Endothelial cell of umbilical vein (primary cell): ENCODE results near the gene UIMC1. TPM values are rescaled to one million over a fixed set of nuclear protein-coding genes. Genes with fewer than 3 reads are reported as not detected.

Source experiments
- BruUV-seq: library from RNA; stranded (reverse); fragments of 400-500 nt; replicated peaks from 2 replicates; lab custom pipeline; 2021; lab: Mats Ljungman, UMichigan
- CTCF ChIA-PET: fragments of 300-600, 350-600 bp; sonication (Branson Sonifier 250); formaldehyde crosslinking; loops from one replicate; lab custom pipeline; 2021; ENCODE audit warnings: antibody characterized with exemption, inconsistent platforms; lab: Charles Lee
- POLR2A ChIA-PET: fragments of 300-600, 350-600 bp; sonication (Branson Sonifier 250); formaldehyde crosslinking; loops from one replicate; lab custom pipeline; 2021; ENCODE audit warnings: antibody characterized with exemption, inconsistent platforms; lab: Charles Lee
- DNase-seq: peaks from one replicate; pipeline ENCODE4 v3.0.0-alpha.2; 2011; ENCODE audit warnings: low read depth, low spot score
- FAIRE-seq: peaks from 2 replicates; lab custom pipeline; 2011; peaks lifted over from hg19 to GRCh38; lab: Jason Lieb, UNC
- H2AFZ ChIP-seq: 2 replicates; pipeline ENCODE4 v1.6.0; 2012; ENCODE audit warnings: low read depth, low read length, control low read depth, inconsistent platforms
- H3K27ac ChIP-seq: 2 replicates; pipeline ENCODE4 v1.5.1; 2011; ENCODE audit warnings: low read depth, mild to moderate bottlenecking, control low read depth, low read length, moderate library complexity; ENCODE audit not compliant: insufficient read depth
- H3K27me3 ChIP-seq, 2 experiments: 2 replicates each; pipeline versions ENCODE4 v1.6.0 to v1.6.1; 2011; ENCODE audit warnings: low read length in 2 of 2, mixed read lengths in 1 of 2; ENCODE audit not compliant: control insufficient read depth in 2 of 2, insufficient read depth in 2 of 2
- H3K36me3 ChIP-seq, 2 experiments: 2 replicates in 1 of 2; 3 replicates in 1 of 2; pipeline ENCODE4 v1.5.1; 2011; ENCODE audit warnings: low read length in 2 of 2, mild to moderate bottlenecking in 1 of 2, moderate library complexity in 1 of 2; ENCODE audit not compliant: control insufficient read depth in 2 of 2, insufficient read depth in 2 of 2; ENCODE audit errors: extremely low read depth in 1 of 2
- H3K4me1 ChIP-seq: 3 replicates; pipeline ENCODE4 v1.5.1; 2011; ENCODE audit warnings: mild to moderate bottlenecking, low read length; ENCODE audit not compliant: control insufficient read depth, insufficient read depth; ENCODE audit errors: extremely low read depth
- H3K4me2 ChIP-seq: 2 replicates; pipeline ENCODE4 v1.6.1; 2011; ENCODE audit warnings: low read length, control low read depth, mixed read lengths; ENCODE audit not compliant: insufficient read depth
- H3K4me3 ChIP-seq, 3 experiments: fragments of 200-600 bp in 1 of 3; sonication (generic), shearing (Covaris generic) in 1 of 3; replicated peaks in 1 of 3; 2 replicates each; pipeline ENCODE4 v1.5.1; 2011 to 2016; ENCODE audit warnings: control low read depth in 3 of 3, low read length in 3 of 3, mild to moderate bottlenecking in 2 of 3, inconsistent platforms in 1 of 3, low read depth in 1 of 3, moderate library complexity in 1 of 3; ENCODE audit not compliant: insufficient read depth in 1 of 3
- H3K79me2 ChIP-seq: 2 replicates; pipeline ENCODE4 v1.6.0; 2012; ENCODE audit warnings: low read length, inconsistent platforms; ENCODE audit not compliant: control insufficient read depth, insufficient read depth
- H3K9ac ChIP-seq: replicated peaks from 2 replicates; pipeline ENCODE3; 2011; ENCODE audit warnings: low read length, control low read depth; ENCODE audit not compliant: insufficient read depth; ENCODE audit errors: extremely low read depth
- H3K9me1 ChIP-seq: replicated peaks from 3 replicates; pipeline ENCODE4 v1.6.0; 2011; ENCODE audit warnings: mild to moderate bottlenecking, low read length; ENCODE audit not compliant: control insufficient read depth, insufficient read depth; ENCODE audit errors: extremely low read depth
- H3K9me3 ChIP-seq: replicated peaks from 2 replicates; pipeline ENCODE4 v1.5.1; 2012; ENCODE audit warnings: low read length, inconsistent platforms; ENCODE audit not compliant: control insufficient read depth, insufficient read depth
- H4K20me1 ChIP-seq: replicated peaks from 2 replicates; pipeline ENCODE3; 2011; ENCODE audit warnings: mild to moderate bottlenecking, low read length; ENCODE audit not compliant: control insufficient read depth, insufficient read depth; ENCODE audit errors: extremely low read depth
- CTCF ChIP-seq, 2 donors: IDR thresholded peaks; 1 replicate in 1 of 2; 2 replicates in 1 of 2; pipeline ENCODE4 v1.5.1; 2011; ENCODE audit warnings: low read length in 2 of 2, mild to moderate bottlenecking in 2 of 2, moderate library complexity in 2 of 2, control low read depth in 1 of 2, inconsistent platforms in 1 of 2, low read depth in 1 of 2; ENCODE audit not compliant: insufficient read depth in 1 of 2; ENCODE audit errors: extremely low read depth in 1 of 2
- EZH2 ChIP-seq: IDR thresholded peaks from 2 replicates; pipeline ENCODE4 v1.6.1; 2012; ENCODE audit warnings: borderline replicate concordance, low read depth, mild to moderate bottlenecking, moderate library complexity, low read length, inconsistent platforms; ENCODE audit not compliant: severe bottlenecking
- FOS ChIP-seq: IDR thresholded peaks from 2 replicates; pipeline ENCODE4 v1.6.1; 2011; ENCODE audit warnings: mild to moderate bottlenecking, low read length, moderate library complexity, borderline replicate concordance; ENCODE audit not compliant: insufficient read depth
- GATA2 ChIP-seq: IDR thresholded peaks from 2 replicates; pipeline ENCODE4 v1.7.0; 2011; ENCODE audit warnings: low read depth, mild to moderate bottlenecking, moderate library complexity, mixed read lengths, low read length; ENCODE audit not compliant: insufficient read length, insufficient read depth
- JUN ChIP-seq: IDR thresholded peaks from 2 replicates; pipeline ENCODE4 v1.6.1; 2011; ENCODE audit warnings: borderline replicate concordance, low read depth; ENCODE audit not compliant: insufficient read length, insufficient read depth
- MAX ChIP-seq: IDR thresholded peaks from 2 replicates; pipeline ENCODE4 v1.6.1; 2011; ENCODE audit not compliant: insufficient read depth, insufficient read length
- MYC ChIP-seq: IDR thresholded peaks from one replicate; pipeline ENCODE4 v1.6.1; 2011; ENCODE audit warnings: mild to moderate bottlenecking, low read depth, low read length
- POLR2A ChIP-seq: IDR thresholded peaks from 2 replicates; pipeline ENCODE4 v1.6.1; 2012; ENCODE audit warnings: low read depth, mild to moderate bottlenecking, control low read depth, low read length
- POLR2AphosphoS5 ChIP-seq: IDR thresholded peaks from 2 replicates; pipeline ENCODE4 v1.6.1; 2012; ENCODE audit warnings: low read depth, mild to moderate bottlenecking, control low read depth, low read length, moderate library complexity; ENCODE audit not compliant: insufficient read depth
- dilution Hi-C: fragments of 300-500 bp; cut with MboI; formaldehyde crosslinking; loops from one replicate; pipeline ENCODE4 v1.15.0; 2019; ENCODE audit warnings: low sequenced_read_pairs; ENCODE audit not compliant: extremely low pct_ligation_motif_present
- intact Hi-C: fragments of 100-400 bp; cut with micrococcal nuclease; formaldehyde crosslinking; loops from one replicate; pipeline ENCODE4 v1.10.0; 2022
- polyA plus RNA-seq, 4 experiments: library from polyadenylated mRNA; depleted of rRNA in 3 of 4; stranded (reverse) in 3 of 4; unstranded in 1 of 4; fragments of >200 nt; gene quantifications; 2 replicates each; pipeline versions ENCODE4 v1.2.1 to v1.2.3, GENCODE V29; 2011 to 2012; ENCODE audit warnings: missing spikeins in 1 of 4
- total RNA-seq: library from RNA; stranded (reverse); gene quantifications from 2 replicates; pipeline ENCODE4 v1.2.3, GENCODE V29; 2021

The UIMC1 gene
- total and polyA plus RNA-seq, 2 donors (not counting 3 experiments of a cell fraction or from before 2014, with no cell fraction given) = 17.2 to 60.1 TPM

GRCh38 chr5:176906796-176907195, 99.8 kb downstream of the UIMC1 start:
- CTCF ChIA-PET = interaction anchor here (1.1 kb wide), 1 partner anchor 9 kb away, joined by 3 read pairs; no protein-coding TSS in a partner anchor
- no peak for DNase-seq

More at GRCh38 chr5:176906796-176907195, 99.8 kb downstream of the UIMC1 start:
- Histone ChIP-seq H3K9me3 (no peaks in the 10 kb centered on the region), H3K36me3 (peaks cover 24 to 43% of the 10 kb centered on the region in 2 experiments), H3K27me3 (no peaks in the 10 kb centered on the region), H3K27ac (no peak overlapping the region), H2AFZ (no peak overlapping the region), H3K4me2 (no peak overlapping the region), H3K4me3 (no peak overlapping the region), H3K9ac (no peak overlapping the region), H3K4me1 (no peaks in the 10 kb centered on the region), H3K79me2 (no peaks in the 10 kb centered on the region), H3K9me1 (no peaks in the 10 kb centered on the region), H4K20me1 (no peaks in the 10 kb centered on the region)
- dilution Hi-C loops = no loop called here
- FAIRE-seq = no peak
- BruUV-seq = no TSS peak
- no peak for TF ChIP-seq POLR2AphosphoS5
- TF ChIP-seq POLR2A = no peak
- TF ChIP-seq EZH2 = no peak
- TF ChIP-seq JUN = no peak
- no peak for TF ChIP-seq MAX
- TF ChIP-seq GATA2 = no peak
- no peak for TF ChIP-seq CTCF (IDR thresholded peaks at IDR 0.05; ENCODE audit: extremely low read depth in 1 of 2, insufficient read depth in 1 of 2, low read depth in 1 of 2, low read length in 2 of 2)
- no peak for TF ChIP-seq FOS
- no peak for TF ChIP-seq MYC
- POLR2A ChIA-PET = no interaction called here
- intact Hi-C loops = no loop called here
